ACHN (cell line): ENCODE results near the gene LRP11.
"Not testable (repeated sequence)": the region's sequence is repeated elsewhere in the genome, so short reads cannot be mapped to it uniquely, and the experiment has no call there.

ENCODE experiments used
- DNase-seq: peaks from one replicate; pipeline ENCODE4 v3.0.0-alpha.2; 2015
- in situ Hi-C: cut with HindIII; loops from 2 replicates; pipeline ENCODE4 v1.10.0; 2017; ENCODE audit warnings: low sequenced_read_pairs, low pct_ligation_motif_present, low pct_unique_long_range_greater_than_20kb

Gene LRP11

GRCh38 chr6:149855741-149856140 is 8.4 kb downstream of the LRP11 start:
- in situ Hi-C loops, result no loop called here
- DNase-seq, result peak; percentile 2

- peak; percentile 80 for DNase-seq
- in situ Hi-C loops, result no loop called here
These were observed 9.0 kb downstream of the LRP11 start for GRCh38 chr6:149855040-149855654.

- DNase-seq, result peak; percentile 53
- in situ Hi-C loops, result no loop called here
These were observed 9.6 kb downstream of the LRP11 start for GRCh38 chr6:149854532-149854931.

- DNase-seq, in situ Hi-C loops: not testable (repeated sequence)
These were observed 10.1 kb downstream of the LRP11 start for GRCh38 chr6:149854017-149854416.

- in situ Hi-C loops, result no loop called here
These were observed 11.3 kb downstream of the LRP11 start for GRCh38 chr6:149852881-149853280.

GRCh38 chr6:149852180-149852579 is 12.0 kb downstream of the LRP11 start:
- in situ Hi-C loops, result no loop called here
- peak; percentile 12 for DNase-seq

More at GRCh38 chr6:149852881-149853280, 11.3 kb downstream of the LRP11 start:
- no peak for DNase-seq

GRCh38 chr6:149851461-149852110 is 12.6 kb downstream of the LRP11 start:
- in situ Hi-C loops, result no loop called here
- DNase-seq, result no peak

- in situ Hi-C loops, DNase-seq: not testable (repeated sequence)
These were observed 15.8 kb downstream of the LRP11 start for GRCh38 chr6:149848343-149848742.

- in situ Hi-C loops, result no loop called here
These were observed 16.3 kb downstream of the LRP11 start for GRCh38 chr6:149847939-149848267.

GRCh38 chr6:149846321-149846720 is 17.8 kb downstream of the LRP11 start:
- DNase-seq, result peak; percentile 84
- in situ Hi-C loops, result no loop called here

More at GRCh38 chr6:149847939-149848267, 16.3 kb downstream of the LRP11 start:
- no peak for DNase-seq

- in situ Hi-C loops, result no loop called here
- DNase-seq, result no peak
These were observed 18.6 kb downstream of the LRP11 start for GRCh38 chr6:149845549-149845948.

GRCh38 chr6:149844480-149844879 is 19.7 kb downstream of the LRP11 start:
- in situ Hi-C loops, result no loop called here
- no peak for DNase-seq

- peak; percentile 36 for DNase-seq
- in situ Hi-C loops, result not testable (repeated sequence)
These were observed 20.1 kb downstream of the LRP11 start for GRCh38 chr6:149844036-149844435.

- in situ Hi-C loops, result no loop called here
- DNase-seq, result no peak
These were observed 21.0 kb downstream of the LRP11 start for GRCh38 chr6:149843051-149843633.

GRCh38 chr6:149842331-149842730 is 21.8 kb downstream of the LRP11 start:
- in situ Hi-C loops, result no loop called here
- DNase-seq, result no peak

GRCh38 chr6:149840345-149841075 is 23.6 kb downstream of the LRP11 start:
- in situ Hi-C loops, result no loop called here
- DNase-seq, result peak; percentile 37

- DNase-seq, result peak; percentile 53
- in situ Hi-C loops, result no loop called here
These were observed 29.4 kb downstream of the LRP11 start for GRCh38 chr6:149834513-149835481.

GRCh38 chr6:149833651-149834050 is 30.5 kb downstream of the LRP11 start:
- DNase-seq, result no peak
- in situ Hi-C loops, result no loop called here
